Neuron (in vitro differentiated cells): Measurements from ENCODE around the gene TCF12.

ENCODE experiments used
- H2AFZ ChIP-seq: one replicate; pipeline ENCODE4 v1.6.1; 2013; ENCODE audit warnings: low read depth, mild to moderate bottlenecking, inconsistent platforms, low read length, moderate library complexity
- H3K27me3 ChIP-seq: one replicate; pipeline ENCODE4 v1.6.1; 2013; ENCODE audit warnings: low read length; ENCODE audit not compliant: insufficient read depth
- H3K36me3 ChIP-seq: one replicate; pipeline ENCODE4 v1.6.1; 2013; ENCODE audit warnings: low read length; ENCODE audit not compliant: insufficient read depth
- H3K4me1 ChIP-seq: one replicate; pipeline ENCODE4 v1.6.1; 2013; ENCODE audit warnings: low read length; ENCODE audit not compliant: insufficient read depth
- H3K4me3 ChIP-seq: 2 replicates; pipeline ENCODE4 v1.5.1; 2013; ENCODE audit warnings: mild to moderate bottlenecking, low read length, moderate library complexity
- H3K9me3 ChIP-seq: one replicate; pipeline ENCODE4 v1.6.1; 2013; ENCODE audit warnings: low read length

Gene TCF12

DNA sequence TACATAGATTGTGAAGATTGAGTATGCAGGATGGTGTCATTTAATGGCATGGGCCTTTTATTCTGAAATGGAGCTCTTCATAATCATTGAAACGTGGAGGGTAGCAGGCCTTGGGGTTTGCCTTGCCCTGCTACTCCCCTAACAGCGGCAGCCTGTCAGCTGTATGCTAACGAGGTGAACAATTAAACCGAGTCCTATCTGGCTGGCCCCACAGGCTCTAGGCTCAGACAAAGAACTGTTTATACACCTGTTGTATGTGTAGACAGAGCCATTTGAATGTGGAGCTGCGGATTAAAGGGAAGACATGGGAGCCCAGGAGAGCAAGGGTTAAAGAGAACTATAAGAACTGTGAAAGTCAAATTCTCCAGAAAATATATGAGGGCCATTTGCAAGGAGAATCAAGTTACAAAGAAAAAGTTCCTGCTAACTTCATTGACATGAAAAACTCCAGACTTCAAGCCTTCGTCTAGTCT lies 341.2 kb downstream of the TCF12 start:
- peaks cover 69% of the 10 kb centered on the region for H3K36me3 ChIP-seq
- no peak overlapping the region for H2AFZ ChIP-seq
- H3K4me3 ChIP-seq: no peak overlapping the region
- H3K4me1 ChIP-seq: peaks cover 15% of the 10 kb centered on the region
- no peaks in the 10 kb centered on the region for H3K9me3 ChIP-seq
- no peaks in the 10 kb centered on the region for H3K27me3 ChIP-seq

DNA sequence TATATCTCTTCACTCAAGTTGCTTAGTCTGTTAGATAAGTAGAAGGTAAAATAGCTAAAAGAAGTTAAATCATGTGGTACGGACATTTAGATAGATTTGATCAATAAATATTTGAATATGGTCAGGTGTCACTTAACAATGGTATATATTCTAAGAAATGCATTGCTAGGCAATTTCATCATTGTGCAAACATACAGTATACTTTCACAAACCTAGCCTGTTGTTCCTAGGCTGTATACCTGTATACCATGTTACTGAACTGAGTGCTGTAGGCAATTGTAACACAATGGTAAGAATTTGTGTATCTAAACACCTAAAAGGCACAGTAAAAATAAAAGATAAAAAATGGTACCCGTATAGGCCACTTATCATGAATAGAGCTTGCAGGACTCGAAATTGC lies 345.1 kb downstream of the TCF12 start:
- Histone ChIP-seq H3K36me3 (peaks cover 68% of the 10 kb centered on the region), H3K4me3 (no peak overlapping the region), H2AFZ (no peak overlapping the region), H3K9me3 (peaks cover 1% of the 10 kb centered on the region), H3K27me3 (no peaks in the 10 kb centered on the region), H3K4me1 (peaks cover 15% of the 10 kb centered on the region)

GRCh38 chr15:57272771-57273357 lies 354.4 kb downstream of the TCF12 start:
- H3K36me3 ChIP-seq: peaks cover 64% of the 10 kb centered on the region

DNA sequence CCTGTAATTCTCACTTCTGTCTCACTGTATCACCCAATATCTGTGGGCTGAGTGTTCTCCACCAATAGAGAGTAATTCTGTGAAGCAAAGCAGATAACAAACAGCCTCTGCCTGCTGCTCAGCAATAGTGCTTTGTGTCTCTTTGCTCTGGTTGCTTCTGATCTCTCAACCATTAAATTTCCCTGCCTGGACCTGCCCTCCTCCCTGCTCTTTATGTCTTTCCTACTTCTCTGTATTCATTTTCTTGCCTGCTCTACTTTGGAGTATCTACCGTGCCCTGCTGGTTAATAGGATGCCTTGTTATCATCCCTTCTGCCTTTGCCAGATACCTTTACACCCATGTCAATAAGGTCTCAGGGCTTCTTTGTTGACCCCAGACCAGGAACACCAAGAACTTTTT lies 355.0 kb downstream of the TCF12 start:
- Histone ChIP-seq H3K9me3 (no peaks in the 10 kb centered on the region), H3K4me1 (no peaks in the 10 kb centered on the region), H3K36me3 (peaks cover 63% of the 10 kb centered on the region), H3K4me3 (no peak overlapping the region), H2AFZ (no peak overlapping the region), H3K27me3 (no peaks in the 10 kb centered on the region)

More at GRCh38 chr15:57272771-57273357, 354.4 kb downstream of the TCF12 start:
- H3K4me1 ChIP-seq: no peaks in the 10 kb centered on the region
- no peaks in the 10 kb centered on the region for H3K27me3 ChIP-seq
- no peak overlapping the region for H2AFZ ChIP-seq
- H3K4me3 ChIP-seq: no peak overlapping the region
- H3K9me3 ChIP-seq: no peaks in the 10 kb centered on the region

DNA sequence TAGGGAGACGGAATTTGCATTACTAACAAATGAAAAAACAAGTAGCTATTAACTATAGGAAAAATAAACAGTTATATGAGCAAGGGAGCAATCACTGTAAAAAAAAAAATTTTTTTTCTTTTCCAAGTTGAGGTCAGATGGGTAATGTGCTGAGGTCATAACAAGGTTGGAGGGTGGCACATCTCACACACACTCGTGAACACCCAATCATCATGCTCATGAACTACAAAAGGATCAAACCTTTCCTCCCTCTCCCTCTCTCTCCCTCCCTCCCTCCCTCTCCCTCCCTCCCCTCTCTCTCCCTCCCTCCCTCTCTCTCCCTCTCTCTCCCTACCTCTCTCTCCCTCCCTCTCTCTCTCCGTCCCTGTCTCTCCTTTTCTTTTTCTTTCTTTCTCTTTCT lies 360.0 kb downstream of the TCF12 start:
- no peaks in the 10 kb centered on the region for H3K27me3 ChIP-seq
- no peak overlapping the region for H2AFZ ChIP-seq
- H3K36me3 ChIP-seq: peaks cover 84% of the 10 kb centered on the region
- H3K4me1 ChIP-seq: no peaks in the 10 kb centered on the region
- H3K4me3 ChIP-seq: no peak overlapping the region
- H3K9me3 ChIP-seq: no peaks in the 10 kb centered on the region

DNA sequence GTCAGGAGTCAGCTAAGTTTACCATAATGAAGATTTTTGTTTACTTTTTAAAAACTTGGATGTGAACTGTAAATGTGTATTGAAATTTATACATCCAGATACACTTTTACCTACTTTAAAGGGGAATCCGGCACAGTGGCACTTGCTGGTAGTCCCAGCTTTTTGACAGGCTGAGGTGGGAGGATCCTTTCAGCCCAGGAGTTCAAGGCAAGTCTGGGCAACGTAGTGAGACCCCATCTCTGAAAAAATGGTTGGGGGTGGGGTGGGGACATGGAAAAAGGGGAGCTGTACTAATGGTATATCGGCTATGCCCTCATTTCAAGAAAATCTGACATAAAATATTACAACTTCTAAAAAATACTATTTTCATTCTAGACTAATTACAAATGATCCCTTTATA lies 362.0 kb downstream of the TCF12 start:
- Histone ChIP-seq H3K4me1 (no peaks in the 10 kb centered on the region), H3K4me3 (no peak overlapping the region), H3K9me3 (no peaks in the 10 kb centered on the region), H2AFZ (no peak overlapping the region), H3K36me3 (peaks cover 79% of the 10 kb centered on the region), H3K27me3 (no peaks in the 10 kb centered on the region)

DNA sequence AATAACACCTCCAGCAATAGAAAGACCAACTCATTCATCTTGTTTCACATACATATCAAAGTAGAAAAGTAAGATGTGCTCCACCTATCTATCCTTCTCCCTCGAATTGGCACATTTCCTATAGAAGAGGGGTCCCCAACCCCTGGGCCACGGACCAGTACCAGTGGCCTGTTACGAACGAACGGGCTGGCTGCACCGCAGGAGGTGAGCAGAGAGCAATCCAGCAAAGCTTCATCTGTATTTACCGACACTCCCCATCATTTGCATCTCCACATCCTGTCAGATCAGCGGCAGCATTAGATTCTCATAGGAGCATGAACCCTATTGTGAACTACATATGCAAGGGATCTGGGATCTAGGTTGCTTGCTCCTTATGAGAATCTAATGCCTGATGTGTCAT lies 362.9 kb downstream of the TCF12 start:
- Histone ChIP-seq H3K9me3 (no peaks in the 10 kb centered on the region), H3K27me3 (no peaks in the 10 kb centered on the region), H2AFZ (no peak overlapping the region), H3K4me1 (peaks cover 8% of the 10 kb centered on the region), H3K4me3 (no peak overlapping the region), H3K36me3 (peaks cover 79% of the 10 kb centered on the region)

GRCh38 chr15:57282686-57283085 lies 364.2 kb downstream of the TCF12 start:
- H2AFZ ChIP-seq: no peak overlapping the region
- H3K4me3 ChIP-seq: no peak overlapping the region
- no peaks in the 10 kb centered on the region for H3K27me3 ChIP-seq
- no peaks in the 10 kb centered on the region for H3K9me3 ChIP-seq
- H3K4me1 ChIP-seq: peaks cover 12% of the 10 kb centered on the region
- H3K36me3 ChIP-seq: peaks cover 85% of the 10 kb centered on the region

DNA sequence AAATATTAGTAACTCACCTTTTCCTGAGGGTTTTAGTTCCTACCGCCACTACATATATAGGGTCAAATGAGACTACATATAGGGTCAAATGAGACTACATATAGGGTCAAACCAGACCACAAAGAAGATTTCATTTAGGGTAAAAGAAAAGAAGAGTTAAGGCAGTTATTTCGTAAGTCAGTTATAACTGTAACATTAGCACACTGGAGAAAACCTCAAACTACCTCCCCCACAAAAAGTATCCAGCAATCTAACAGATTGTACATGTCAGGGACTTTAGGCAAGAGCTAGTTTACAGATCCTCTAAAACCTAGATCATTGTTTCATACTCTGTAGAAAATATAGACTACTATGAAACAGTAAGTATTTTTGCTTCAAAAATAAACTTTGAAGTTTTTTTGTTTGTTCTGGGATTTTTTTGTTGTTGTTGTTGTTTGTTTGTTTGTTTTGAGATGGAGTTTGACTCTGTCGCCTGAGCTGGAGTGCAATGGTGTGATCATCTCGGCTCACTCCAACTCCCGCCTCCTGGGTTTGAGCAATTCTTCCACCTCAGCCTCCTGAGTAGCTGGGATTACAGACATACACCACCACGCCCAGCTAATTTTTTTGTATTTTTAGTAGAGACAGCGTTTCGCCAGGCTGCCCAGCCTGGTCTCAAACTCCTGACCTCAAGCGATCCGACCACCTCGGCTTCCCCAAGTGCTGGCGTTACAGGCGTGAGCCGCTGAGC lies 365.5 kb downstream of the TCF12 start:
- no peaks in the 10 kb centered on the region for H3K27me3 ChIP-seq
- H3K9me3 ChIP-seq: no peaks in the 10 kb centered on the region
- H3K4me1 ChIP-seq: peaks cover 12% of the 10 kb centered on the region
- H3K4me3 ChIP-seq: no peak overlapping the region
- no peak overlapping the region for H2AFZ ChIP-seq
- peaks cover 86% of the 10 kb centered on the region for H3K36me3 ChIP-seq

GRCh38 chr15:57284535-57284934 lies 366.1 kb downstream of the TCF12 start:
- H2AFZ ChIP-seq: no peak overlapping the region
- H3K27me3 ChIP-seq: no peaks in the 10 kb centered on the region
- no peaks in the 10 kb centered on the region for H3K9me3 ChIP-seq
- H3K36me3 ChIP-seq: peaks cover 84% of the 10 kb centered on the region
- H3K4me1 ChIP-seq: peaks cover 12% of the 10 kb centered on the region
- no peak overlapping the region for H3K4me3 ChIP-seq

DNA sequence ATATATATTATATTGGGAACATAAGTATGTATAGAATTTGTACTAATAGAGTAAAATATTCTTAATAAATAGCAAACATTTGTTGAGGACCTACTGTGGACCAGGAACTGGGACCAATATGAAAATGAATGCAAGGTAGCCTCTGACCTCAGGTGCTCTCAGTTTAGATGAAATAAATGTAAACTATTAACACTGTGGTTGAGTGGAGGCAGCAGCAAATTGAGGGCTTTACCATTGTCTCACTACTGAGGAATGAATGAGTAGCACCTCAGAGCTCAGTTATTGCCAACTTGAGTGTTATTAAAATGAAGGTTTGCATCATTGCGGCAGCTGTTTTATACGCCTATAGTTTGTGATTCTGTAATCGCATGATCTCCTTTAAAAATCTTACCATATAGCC lies 366.9 kb downstream of the TCF12 start:
- Histone ChIP-seq H3K27me3 (no peaks in the 10 kb centered on the region), H3K4me3 (no peak overlapping the region), H2AFZ (no peak overlapping the region), H3K36me3 (peaks cover 80% of the 10 kb centered on the region), H3K4me1 (peaks cover 12% of the 10 kb centered on the region), H3K9me3 (peaks cover under 1% of the 10 kb centered on the region)

DNA sequence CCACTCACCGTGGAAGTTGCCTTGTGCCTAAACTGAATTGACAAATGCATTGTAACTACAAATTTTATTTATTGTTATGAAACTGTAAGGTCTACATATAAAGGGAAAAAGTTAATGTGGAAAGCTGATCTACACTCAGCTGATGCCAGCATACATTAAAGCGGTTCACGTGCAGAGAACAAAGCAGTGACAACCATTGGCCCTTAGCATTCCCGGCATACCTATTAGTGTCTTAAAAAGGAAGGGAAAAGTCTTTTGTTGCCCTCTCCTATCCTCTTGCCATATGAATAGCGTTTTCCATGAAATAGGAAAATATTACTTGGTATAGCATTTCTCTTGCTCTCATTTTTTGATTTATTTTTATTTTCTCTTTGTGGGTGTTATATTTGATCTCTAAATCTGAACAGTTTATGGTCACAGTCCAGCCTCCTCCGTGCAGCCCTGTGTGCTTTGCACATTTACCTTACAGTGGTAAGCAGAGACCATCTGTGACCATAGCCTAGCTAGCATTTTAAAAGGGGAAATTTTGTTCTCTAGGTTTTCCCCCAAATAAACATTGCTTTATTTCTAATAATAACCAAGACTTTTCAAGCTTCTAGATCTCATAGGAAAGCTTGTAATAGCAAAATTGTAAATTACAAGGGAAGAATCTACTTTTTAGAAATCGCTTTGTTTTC lies 368.1 kb downstream of the TCF12 start:
- Histone ChIP-seq H3K36me3 (peaks cover 81% of the 10 kb centered on the region), H3K27me3 (no peaks in the 10 kb centered on the region), H3K9me3 (peaks cover 3% of the 10 kb centered on the region), H3K4me1 (peaks cover 12% of the 10 kb centered on the region), H3K4me3 (no peak overlapping the region), H2AFZ (no peak overlapping the region)

DNA sequence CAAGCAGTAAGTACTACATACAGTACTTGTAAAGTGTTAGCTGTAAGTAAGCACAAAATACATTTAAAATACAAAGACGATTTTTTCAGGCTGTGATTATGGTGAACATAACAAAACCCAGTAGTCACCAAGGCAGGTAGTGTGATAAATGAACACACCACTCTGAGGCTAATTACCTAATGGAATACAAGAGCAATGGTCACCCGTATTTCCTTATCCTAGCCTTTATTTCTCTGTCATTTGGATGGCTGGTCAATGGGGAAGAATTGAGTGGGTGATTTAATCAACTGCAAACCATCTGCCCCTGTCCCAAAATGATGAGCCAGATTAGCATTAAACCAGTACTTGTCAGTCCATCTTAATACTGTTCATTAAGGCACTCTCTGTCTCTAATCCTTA lies 368.7 kb downstream of the TCF12 start:
- H3K4me1 ChIP-seq: peaks cover 12% of the 10 kb centered on the region
- no peaks in the 10 kb centered on the region for H3K27me3 ChIP-seq
- H3K4me3 ChIP-seq: no peak overlapping the region
- H3K36me3 ChIP-seq: peaks cover 76% of the 10 kb centered on the region
- H2AFZ ChIP-seq: no peak overlapping the region
- peaks cover 3% of the 10 kb centered on the region for H3K9me3 ChIP-seq
